Sciatic nerve (tissue), 2 donors: ENCODE measurements around the gene ACAN. TPM values are rescaled to one million over a fixed set of nuclear protein-coding genes. Genes with fewer than 3 reads are reported as not detected.

Source experiments
- ATAC-seq: fragments of 200-7000 bp; cut with Tn5 transposase; one replicate; pipeline ENCODE4 v1.9.1; 2020; ENCODE audit warnings: mild to moderate bottlenecking, moderate library complexity
- DNase-seq: peaks from one replicate; pipeline ENCODE4 v3.0.0-alpha.2; 2020; ENCODE audit warnings: low spot score
- intact Hi-C: fragments of 100-400 bp; cut with DNase I; formaldehyde crosslinking; loops from one replicate; pipeline ENCODE4 v1.14.2; 2022
- total RNA-seq: library from RNA; stranded (reverse); fragmentation: NEBNext Ultra II Directional; extraction: Animal tissue kit (Norgen Biotek cat#: 25700); gene quantifications from one replicate; pipeline ENCODE4 v1.2.1, GENCODE V29; 2021
- donor health status: DM: no; HTN: no; CAD: no.
- donor health status: DM: no; HTN: no; CAD: no.

The ACAN gene
- total RNA-seq, 1 donor from 2014 or later, result 2.7 TPM

- DNase-seq (no peak), ATAC-seq (no peak)
- intact Hi-C loops, result loop anchor here (10.0 kb wide), 1 partner anchor 210 kb away; the partner anchor contains the start of gene AEN
Measured at GRCh38 chr15:88835119-88835518, 31.9 kb downstream of the ACAN start.

GRCh38 chr15:88835646-88836045 lies 32.4 kb downstream of the ACAN start:
- ATAC-seq, result no peak
- intact Hi-C loops, result loop anchor here (10.0 kb wide), 1 partner anchor 211 kb away; the partner anchor contains the start of gene AEN
- no peak for DNase-seq

DNA sequence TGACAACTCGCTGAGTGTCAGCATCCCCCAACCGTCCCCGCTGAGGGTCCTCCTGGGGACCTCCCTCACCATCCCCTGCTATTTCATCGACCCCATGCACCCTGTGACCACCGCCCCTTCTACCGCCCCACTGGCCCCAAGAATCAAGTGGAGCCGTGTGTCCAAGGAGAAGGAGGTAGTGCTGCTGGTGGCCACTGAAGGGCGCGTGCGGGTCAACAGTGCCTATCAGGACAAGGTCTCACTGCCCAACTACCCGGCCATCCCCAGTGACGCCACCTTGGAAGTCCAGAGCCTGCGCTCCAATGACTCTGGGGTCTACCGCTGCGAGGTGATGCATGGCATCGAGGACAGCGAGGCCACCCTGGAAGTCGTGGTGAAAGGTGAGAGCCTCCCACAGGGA lies 35.4 kb downstream of the ACAN start:
- ATAC-seq (no peak), DNase-seq (no peak)
- intact Hi-C loops, result loop anchor here (10.0 kb wide), 1 partner anchor 214 kb away; the partner anchor contains the start of gene AEN

DNA sequence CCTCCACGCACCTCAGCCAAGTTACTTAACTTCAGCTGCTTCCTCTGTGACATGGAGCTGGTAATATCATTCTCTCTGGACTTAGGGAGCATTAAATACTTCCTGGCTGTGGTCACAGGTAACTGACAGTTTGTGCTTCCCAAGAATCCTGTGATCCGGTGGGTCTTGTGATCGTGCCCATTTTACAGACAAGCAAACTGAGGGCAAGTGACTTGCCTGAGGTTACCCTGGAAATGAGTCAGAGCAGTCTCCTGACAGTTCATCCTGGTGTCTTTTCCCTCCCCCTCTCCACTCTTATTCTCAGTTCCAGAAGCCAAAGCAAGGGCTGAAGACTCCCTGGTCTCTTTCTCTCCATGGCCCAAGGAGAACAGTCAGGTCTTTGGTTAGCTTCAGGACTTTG lies 35.9 kb downstream of the ACAN start:
- ATAC-seq (no peak), DNase-seq (no peak)
- intact Hi-C loops, result loop anchor here (10.0 kb wide), 1 partner anchor 214 kb away; the partner anchor contains the start of gene AEN

GRCh38 chr15:88839961-88840360 lies 36.7 kb downstream of the ACAN start:
- no peak for ATAC-seq
- no peak for DNase-seq
- intact Hi-C loops, result loop anchor here (10.0 kb wide), 1 partner anchor 215 kb away; the partner anchor contains the start of gene AEN

- ATAC-seq (no peak), DNase-seq (no peak)
- intact Hi-C loops, result no loop called here
Measured at GRCh38 chr15:88841236-88841635, 38.0 kb downstream of the ACAN start.

DNA sequence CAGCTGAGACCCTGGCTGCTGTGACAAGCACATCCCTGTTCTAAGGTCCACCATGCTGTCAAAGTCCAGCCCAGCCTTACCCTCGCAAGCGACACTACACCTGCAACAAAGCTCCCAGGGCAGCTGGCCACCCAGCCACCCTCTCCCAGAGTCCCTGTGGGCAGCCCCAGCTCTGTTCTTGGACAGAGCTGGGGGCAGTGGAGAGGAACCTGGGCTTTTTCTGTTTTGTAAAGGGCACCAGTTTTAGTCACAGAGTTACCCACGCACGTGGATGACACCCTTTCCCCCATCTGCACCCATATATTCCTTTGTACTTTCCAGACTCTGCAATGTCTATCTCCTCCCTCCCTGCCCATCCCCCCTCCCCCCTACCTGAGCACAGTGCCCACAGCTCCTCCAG lies 38.9 kb downstream of the ACAN start:
- DNase-seq, result no peak
- intact Hi-C loops, result no loop called here
- ATAC-seq, result no peak

GRCh38 chr15:88843334-88843733 lies 40.1 kb downstream of the ACAN start:
- intact Hi-C loops, result no loop called here
- DNase-seq (no peak), ATAC-seq (no peak)

GRCh38 chr15:88844749-88845386 lies 41.6 kb downstream of the ACAN start:
- DNase-seq (no peak), ATAC-seq (no peak)
- intact Hi-C loops, result no loop called here

GRCh38 chr15:88845616-88846015 lies 42.4 kb downstream of the ACAN start:
- intact Hi-C loops, result no loop called here
- DNase-seq (no peak), ATAC-seq (no peak)

- intact Hi-C loops, result no loop called here
- ATAC-seq, result no peak
- no peak for DNase-seq
Measured at GRCh38 chr15:88847144-88847543, 43.9 kb downstream of the ACAN start.

GRCh38 chr15:88848203-88848602 lies 45.0 kb downstream of the ACAN start:
- DNase-seq, result no peak
- intact Hi-C loops, result no loop called here
- ATAC-seq, result no peak

DNA sequence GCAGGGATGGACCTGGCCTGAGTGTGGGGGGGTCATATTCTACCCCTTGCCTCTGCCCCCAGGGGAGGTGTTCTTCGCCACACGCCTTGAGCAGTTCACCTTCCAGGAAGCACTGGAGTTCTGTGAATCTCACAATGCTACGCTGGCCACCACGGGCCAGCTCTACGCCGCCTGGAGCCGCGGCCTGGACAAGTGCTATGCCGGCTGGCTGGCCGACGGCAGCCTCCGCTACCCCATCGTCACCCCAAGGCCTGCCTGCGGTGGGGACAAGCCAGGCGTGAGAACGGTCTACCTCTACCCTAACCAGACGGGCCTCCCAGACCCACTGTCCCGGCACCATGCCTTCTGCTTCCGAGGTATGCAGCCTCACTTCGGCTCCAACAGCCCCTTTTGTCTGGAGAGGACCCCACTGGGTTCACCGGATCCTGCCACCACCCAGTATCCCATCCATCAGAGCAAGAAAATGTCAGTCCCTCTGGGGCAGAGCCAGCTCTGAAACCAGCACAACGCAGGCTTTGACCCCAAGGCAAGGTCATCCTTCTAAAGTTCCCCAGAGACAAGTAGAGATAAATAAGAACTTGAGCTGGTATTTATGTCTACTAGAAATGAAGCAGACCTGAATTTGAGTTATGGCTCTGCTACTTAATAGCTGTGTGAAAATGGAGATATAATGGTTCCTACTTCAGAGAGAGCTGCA lies 46.3 kb downstream of the ACAN start:
- intact Hi-C loops, result no loop called here
- no peak for ATAC-seq

DNA sequence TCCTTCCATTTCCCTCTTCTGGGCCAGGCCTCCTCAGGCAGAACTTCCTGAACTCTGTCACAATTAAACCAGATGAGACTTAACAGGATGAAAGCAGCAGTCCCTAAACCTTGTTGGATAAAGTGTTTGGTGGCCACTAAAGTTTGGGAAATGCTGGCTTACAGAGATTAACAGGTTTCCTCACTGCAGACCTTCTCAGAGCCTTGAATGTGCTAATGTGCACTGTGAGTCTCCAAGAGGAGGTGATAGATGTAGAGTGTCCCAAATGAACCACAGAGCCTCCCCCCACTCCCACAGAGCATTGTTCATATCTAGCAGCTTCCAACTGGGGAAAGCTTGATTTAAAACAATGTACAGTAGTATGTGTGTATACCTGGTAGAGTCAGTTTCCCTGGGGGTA lies 49.2 kb downstream of the ACAN start:
- ATAC-seq (no peak), DNase-seq (no peak)
- intact Hi-C loops, result no loop called here

More for the DNA sequence above, 46.3 kb downstream of the ACAN start:
- no peak for DNase-seq

- no peak for ATAC-seq
- intact Hi-C loops, result no loop called here
- no peak for DNase-seq
Measured at GRCh38 chr15:88858934-88859333, 55.7 kb downstream of the ACAN start.

DNA sequence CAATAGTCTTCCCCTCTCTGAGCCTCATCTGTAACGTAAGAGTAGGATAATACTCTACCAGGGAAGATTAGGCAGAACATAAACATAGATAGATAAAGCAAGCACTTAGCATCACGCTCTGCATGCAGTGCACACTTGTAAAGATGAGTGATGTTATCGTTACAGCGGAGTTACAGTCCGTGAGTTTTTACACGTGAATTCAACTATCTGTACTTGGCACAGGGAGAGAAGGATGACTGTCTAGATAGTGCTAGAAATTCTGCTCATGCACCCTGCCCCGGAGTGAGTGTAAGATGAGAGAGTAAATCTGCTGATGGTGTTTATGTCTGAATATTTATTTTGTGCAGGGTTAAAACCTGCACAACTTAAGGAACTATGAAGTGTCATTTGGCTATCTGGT lies 56.3 kb downstream of the ACAN start:
- DNase-seq (no peak), ATAC-seq (no peak)
- intact Hi-C loops, result no loop called here

GRCh38 chr15:88860212-88860611 lies 57.0 kb downstream of the ACAN start:
- no peak for ATAC-seq
- intact Hi-C loops, result no loop called here
- DNase-seq, result no peak

DNA sequence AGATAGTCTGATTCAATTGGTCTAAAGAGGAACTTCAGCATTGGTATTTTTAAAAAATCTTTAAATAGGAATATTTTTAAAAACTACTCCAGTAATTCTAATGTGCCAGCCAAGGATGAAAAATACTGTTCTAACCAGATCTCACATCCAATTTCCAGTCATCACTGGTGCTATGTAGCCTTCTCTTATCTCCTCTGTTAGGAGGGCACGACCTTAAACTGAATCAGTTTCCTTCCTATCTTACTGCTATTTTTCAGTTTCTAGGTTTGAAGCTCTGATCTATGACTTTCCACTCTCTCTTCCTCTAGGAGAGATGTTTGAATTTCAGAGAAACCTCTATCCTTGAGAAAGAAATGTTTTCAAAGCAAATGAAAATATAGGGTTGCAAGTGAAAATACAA lies 60.2 kb downstream of the ACAN start:
- ATAC-seq (no peak), DNase-seq (no peak)
- intact Hi-C loops, result no loop called here

GRCh38 chr15:88864861-88865497 lies 61.7 kb downstream of the ACAN start:
- intact Hi-C loops, result no loop called here
- no peak for DNase-seq
- no peak for ATAC-seq

DNA sequence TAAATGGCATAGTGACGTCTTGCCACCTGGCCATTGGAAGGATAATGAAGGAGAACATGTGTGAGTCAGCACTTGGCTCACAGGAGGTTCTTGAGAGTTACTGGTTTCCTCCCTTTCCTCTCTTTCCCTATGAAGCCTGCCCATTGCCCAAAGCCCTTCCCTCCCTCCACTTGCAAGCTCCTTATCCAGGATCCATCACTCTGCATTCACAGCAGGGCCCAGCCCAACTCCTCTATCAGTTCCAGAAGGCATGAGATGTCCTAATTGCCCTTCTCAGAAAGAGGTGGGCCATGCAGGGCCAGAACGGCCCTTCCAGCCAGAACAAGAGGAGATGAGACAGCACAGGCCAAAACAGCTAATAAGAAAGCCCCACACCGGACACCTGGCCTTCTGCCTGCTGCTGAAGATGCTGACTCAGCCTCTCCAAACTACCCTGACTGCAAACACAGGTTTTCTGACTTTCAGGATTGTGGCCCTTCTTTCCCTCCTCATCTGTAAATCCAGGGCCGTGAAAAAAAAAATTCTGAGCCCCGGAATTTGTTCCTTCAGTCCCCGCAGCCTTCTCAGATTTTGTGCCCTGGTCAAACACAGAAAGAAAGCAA lies 62.4 kb downstream of the ACAN start:
- ATAC-seq (no peak), DNase-seq (no peak)
- intact Hi-C loops, result no loop called here
